HepG2 (cell line): Measurements from ENCODE around the gene GNL2. TPM values are rescaled to one million over a fixed set of nuclear protein-coding genes. Genes with fewer than 3 reads are reported as not detected.

ENCODE experiments used
- ASH2L ChIP-seq: fragments of 300-600, 200-600 bp; sonication (generic); IDR thresholded peaks from 2 replicates; pipeline ENCODE4 v1.7.0; 2017; ENCODE audit warnings: low read depth, mild to moderate bottlenecking, moderate library complexity, mixed read lengths, low read length; ENCODE audit not compliant: insufficient read length
- EEA1 ChIP-seq: sonication (generic); formaldehyde crosslinking; IDR thresholded peaks from 2 replicates; pipeline ENCODE4 v1.5.1; 2020; ENCODE audit warnings: mild to moderate bottlenecking, missing genetic modification reagents, borderline replicate concordance
- FOXO1 ChIP-seq: sonication (generic); formaldehyde crosslinking; IDR thresholded peaks from 2 replicates; pipeline ENCODE4 v1.4.0; 2020; ENCODE audit warnings: missing genetic modification reagents
- MAF1 ChIP-seq: sonication (generic); formaldehyde crosslinking; IDR thresholded peaks from 2 replicates; pipeline ENCODE4 v1.5.0; 2020; ENCODE audit warnings: missing genetic modification reagents, borderline replicate concordance
- RFXANK ChIP-seq: IDR thresholded peaks from 2 replicates; pipeline ENCODE4 v1.6.1; 2016
- TGIF2 ChIP-seq: IDR thresholded peaks from 2 replicates; pipeline ENCODE4 v1.6.1; 2016; ENCODE audit warnings: control low read depth, missing compliant biosample characterization
- ZFY ChIP-seq: sonication (generic); formaldehyde crosslinking; IDR thresholded peaks from 2 replicates; pipeline ENCODE4 v1.4.0; 2020; ENCODE audit warnings: missing genetic modification reagents
- ZMYM4 ChIP-seq: sonication (generic); formaldehyde crosslinking; IDR thresholded peaks from 2 replicates; pipeline ENCODE4 v1.8.1; 2023; ENCODE audit warnings: mild to moderate bottlenecking, missing genetic modification reagents
- ZNF703 ChIP-seq: sonication (generic); formaldehyde crosslinking; IDR thresholded peaks from 2 replicates; pipeline ENCODE4 v1.5.1; 2020; ENCODE audit warnings: missing genetic modification reagents, mild to moderate bottlenecking, moderate library complexity, borderline replicate concordance
- ZNF773 ChIP-seq: sonication (generic); formaldehyde crosslinking; IDR thresholded peaks from 2 replicates; pipeline ENCODE4 v1.4.0; 2020; ENCODE audit warnings: missing genetic modification reagents, borderline replicate concordance
- polyA plus RNA-seq, 8 experiments: library from polyadenylated mRNA; depleted of rRNA in 3 of 8; stranded (reverse) in 7 of 8; unstranded in 1 of 8; fragments of >200 nt; fragmentation: Illumina TruSeq in 4 of 8; extraction: Trizol in 4 of 8; gene quantifications; 2 replicates each; pipeline versions ENCODE4 v1.2.1 to v1.2.3, GENCODE V29; 2011 to 2016; ENCODE audit warnings: low read depth in 4 of 8, missing spikeins in 1 of 8, mixed read lengths in 1 of 8; ENCODE audit not compliant: insufficient read depth in 1 of 8
- total RNA-seq, 5 experiments: library from RNA; depleted of rRNA; stranded (reverse); fragments of >200 nt; fragmentation: Illumina TruSeq; extraction: Trizol; gene quantifications; 2 replicates each; pipeline ENCODE4 v1.2.3, GENCODE V29; 2016; ENCODE audit warnings: low read depth in 1 of 5
- TF ChIP-seq, protein P1 (sequence below): sonication (generic); formaldehyde crosslinking; IDR thresholded peaks from 2 replicates; pipeline ENCODE4 v1.4.0; 2020; ENCODE audit warnings: mild to moderate bottlenecking, missing genetic modification reagents
- TF ChIP-seq, protein P2 (sequence below), 2 experiments: sonication (generic) in 1 of 2; formaldehyde crosslinking in 1 of 2; IDR thresholded peaks; 2 replicates each; pipeline versions ENCODE4 v1.4.0 to v1.6.1; 2016 to 2020; ENCODE audit warnings: borderline replicate concordance in 1 of 2, low read depth in 1 of 2, mild to moderate bottlenecking in 1 of 2, missing genetic modification reagents in 1 of 2
- TF ChIP-seq, protein P3 (sequence below): sonication (generic); formaldehyde crosslinking; IDR thresholded peaks from one replicate; pipeline ENCODE4 v1.5.1; 2020; ENCODE audit warnings: mild to moderate bottlenecking, missing genetic modification reagents; ENCODE audit errors: not compliant biosample characterization

Gene GNL2
- total and polyA plus RNA-seq, 2 of the 13 experiments (the other 11 are each of a cell fraction or from before 2014, with no cell fraction given), result 32.1 to 72.1 TPM

DNA sequence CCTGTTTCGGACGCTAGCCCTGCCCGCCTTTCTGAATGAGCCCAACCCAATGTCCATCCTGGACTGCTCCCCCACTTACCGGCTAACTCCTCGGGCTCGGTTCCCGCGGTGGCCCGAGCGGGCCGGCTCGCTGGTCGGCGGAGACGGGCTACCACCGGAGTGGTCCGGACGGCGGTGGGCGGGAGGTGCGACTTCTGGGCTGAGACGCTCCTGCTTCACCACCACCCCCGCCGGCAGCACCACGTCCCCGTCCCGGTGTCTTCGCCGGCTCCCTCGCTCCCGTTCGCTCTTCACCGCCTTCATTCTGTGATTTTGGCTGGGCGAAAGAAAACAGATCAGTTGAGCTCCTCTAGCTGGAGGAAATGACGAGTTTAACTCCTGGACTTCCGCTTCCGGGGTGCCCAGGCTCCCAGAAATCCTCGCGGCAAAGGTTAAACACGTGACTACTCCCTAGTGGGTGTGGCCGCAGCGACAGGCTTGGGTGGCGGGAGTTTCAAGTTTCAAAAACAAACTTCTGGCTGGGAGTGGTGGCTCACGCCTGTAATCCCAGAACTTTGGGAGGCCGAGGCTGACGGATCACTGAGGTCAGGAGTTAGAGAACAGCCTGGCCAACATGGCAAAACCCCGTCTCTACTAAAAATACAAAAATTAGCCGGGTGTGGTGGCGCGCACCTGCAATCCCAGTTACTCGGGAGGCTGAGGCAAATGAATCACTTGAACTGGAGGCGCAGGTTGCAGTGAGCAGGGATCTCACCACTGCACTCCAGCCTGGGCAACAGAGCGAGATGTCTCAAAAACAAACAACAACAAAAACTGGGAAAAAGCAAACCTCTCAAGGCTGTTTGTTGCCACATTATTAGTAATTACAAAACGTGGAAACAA lies 41.6 kb downstream of the GNL2 start, which contains the start of gene SNIP1 (continued):
- TF ChIP-seq MAF1 (CRISPR knock-in tag), result 0 out of 2 replicates have a peak, but pooled peaks have one; percentile 31
- TF ChIP-seq, protein P1, sequence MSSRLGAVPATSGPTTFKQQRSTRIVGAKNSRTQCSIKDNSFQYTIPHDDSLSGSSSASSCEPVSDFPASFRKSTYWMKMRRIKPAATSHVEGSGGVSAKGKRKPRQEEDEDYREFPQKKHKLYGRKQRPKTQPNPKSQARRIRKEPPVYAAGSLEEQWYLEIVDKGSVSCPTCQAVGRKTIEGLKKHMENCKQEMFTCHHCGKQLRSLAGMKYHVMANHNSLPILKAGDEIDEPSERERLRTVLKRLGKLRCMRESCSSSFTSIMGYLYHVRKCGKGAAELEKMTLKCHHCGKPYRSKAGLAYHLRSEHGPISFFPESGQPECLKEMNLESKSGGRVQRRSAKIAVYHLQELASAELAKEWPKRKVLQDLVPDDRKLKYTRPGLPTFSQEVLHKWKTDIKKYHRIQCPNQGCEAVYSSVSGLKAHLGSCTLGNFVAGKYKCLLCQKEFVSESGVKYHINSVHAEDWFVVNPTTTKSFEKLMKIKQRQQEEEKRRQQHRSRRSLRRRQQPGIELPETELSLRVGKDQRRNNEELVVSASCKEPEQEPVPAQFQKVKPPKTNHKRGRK (CRISPR knock-in tag), result no peak
- TF ChIP-seq ASH2L, result peak; percentile 91
- TF ChIP-seq, protein P2, sequence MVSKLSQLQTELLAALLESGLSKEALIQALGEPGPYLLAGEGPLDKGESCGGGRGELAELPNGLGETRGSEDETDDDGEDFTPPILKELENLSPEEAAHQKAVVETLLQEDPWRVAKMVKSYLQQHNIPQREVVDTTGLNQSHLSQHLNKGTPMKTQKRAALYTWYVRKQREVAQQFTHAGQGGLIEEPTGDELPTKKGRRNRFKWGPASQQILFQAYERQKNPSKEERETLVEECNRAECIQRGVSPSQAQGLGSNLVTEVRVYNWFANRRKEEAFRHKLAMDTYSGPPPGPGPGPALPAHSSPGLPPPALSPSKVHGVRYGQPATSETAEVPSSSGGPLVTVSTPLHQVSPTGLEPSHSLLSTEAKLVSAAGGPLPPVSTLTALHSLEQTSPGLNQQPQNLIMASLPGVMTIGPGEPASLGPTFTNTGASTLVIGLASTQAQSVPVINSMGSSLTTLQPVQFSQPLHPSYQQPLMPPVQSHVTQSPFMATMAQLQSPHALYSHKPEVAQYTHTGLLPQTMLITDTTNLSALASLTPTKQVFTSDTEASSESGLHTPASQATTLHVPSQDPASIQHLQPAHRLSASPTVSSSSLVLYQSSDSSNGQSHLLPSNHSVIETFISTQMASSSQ (IDR thresholded peaks at IDR 0.05; ENCODE audit: low read depth), result no peak
- TF ChIP-seq, protein P2 (CRISPR knock-in tag; IDR thresholded peaks at IDR 0.05; ENCODE audit: borderline replicate concordance), result peak; percentile 50; the same call in 1 of the 2 replicates
- peak; percentile 65; the same call in 1 of the 2 replicates for TF ChIP-seq ZFY (CRISPR knock-in tag)
- TF ChIP-seq EEA1, result peak; percentile 44; the same call in 1 of the 2 replicates
- TF ChIP-seq ZNF703 (CRISPR knock-in tag), result peak; percentile 51; the same call in 1 of the 2 replicates
- TF ChIP-seq ZMYM4, result peak; percentile 83
- peak; percentile 72; the same call in 1 of the 2 replicates for TF ChIP-seq TGIF2 (CRISPR knock-in tag)
- 0 out of 2 replicates have a peak, but pooled peaks have one; percentile 21 for TF ChIP-seq ZNF773 (CRISPR knock-in tag)
- TF ChIP-seq, protein P3, sequence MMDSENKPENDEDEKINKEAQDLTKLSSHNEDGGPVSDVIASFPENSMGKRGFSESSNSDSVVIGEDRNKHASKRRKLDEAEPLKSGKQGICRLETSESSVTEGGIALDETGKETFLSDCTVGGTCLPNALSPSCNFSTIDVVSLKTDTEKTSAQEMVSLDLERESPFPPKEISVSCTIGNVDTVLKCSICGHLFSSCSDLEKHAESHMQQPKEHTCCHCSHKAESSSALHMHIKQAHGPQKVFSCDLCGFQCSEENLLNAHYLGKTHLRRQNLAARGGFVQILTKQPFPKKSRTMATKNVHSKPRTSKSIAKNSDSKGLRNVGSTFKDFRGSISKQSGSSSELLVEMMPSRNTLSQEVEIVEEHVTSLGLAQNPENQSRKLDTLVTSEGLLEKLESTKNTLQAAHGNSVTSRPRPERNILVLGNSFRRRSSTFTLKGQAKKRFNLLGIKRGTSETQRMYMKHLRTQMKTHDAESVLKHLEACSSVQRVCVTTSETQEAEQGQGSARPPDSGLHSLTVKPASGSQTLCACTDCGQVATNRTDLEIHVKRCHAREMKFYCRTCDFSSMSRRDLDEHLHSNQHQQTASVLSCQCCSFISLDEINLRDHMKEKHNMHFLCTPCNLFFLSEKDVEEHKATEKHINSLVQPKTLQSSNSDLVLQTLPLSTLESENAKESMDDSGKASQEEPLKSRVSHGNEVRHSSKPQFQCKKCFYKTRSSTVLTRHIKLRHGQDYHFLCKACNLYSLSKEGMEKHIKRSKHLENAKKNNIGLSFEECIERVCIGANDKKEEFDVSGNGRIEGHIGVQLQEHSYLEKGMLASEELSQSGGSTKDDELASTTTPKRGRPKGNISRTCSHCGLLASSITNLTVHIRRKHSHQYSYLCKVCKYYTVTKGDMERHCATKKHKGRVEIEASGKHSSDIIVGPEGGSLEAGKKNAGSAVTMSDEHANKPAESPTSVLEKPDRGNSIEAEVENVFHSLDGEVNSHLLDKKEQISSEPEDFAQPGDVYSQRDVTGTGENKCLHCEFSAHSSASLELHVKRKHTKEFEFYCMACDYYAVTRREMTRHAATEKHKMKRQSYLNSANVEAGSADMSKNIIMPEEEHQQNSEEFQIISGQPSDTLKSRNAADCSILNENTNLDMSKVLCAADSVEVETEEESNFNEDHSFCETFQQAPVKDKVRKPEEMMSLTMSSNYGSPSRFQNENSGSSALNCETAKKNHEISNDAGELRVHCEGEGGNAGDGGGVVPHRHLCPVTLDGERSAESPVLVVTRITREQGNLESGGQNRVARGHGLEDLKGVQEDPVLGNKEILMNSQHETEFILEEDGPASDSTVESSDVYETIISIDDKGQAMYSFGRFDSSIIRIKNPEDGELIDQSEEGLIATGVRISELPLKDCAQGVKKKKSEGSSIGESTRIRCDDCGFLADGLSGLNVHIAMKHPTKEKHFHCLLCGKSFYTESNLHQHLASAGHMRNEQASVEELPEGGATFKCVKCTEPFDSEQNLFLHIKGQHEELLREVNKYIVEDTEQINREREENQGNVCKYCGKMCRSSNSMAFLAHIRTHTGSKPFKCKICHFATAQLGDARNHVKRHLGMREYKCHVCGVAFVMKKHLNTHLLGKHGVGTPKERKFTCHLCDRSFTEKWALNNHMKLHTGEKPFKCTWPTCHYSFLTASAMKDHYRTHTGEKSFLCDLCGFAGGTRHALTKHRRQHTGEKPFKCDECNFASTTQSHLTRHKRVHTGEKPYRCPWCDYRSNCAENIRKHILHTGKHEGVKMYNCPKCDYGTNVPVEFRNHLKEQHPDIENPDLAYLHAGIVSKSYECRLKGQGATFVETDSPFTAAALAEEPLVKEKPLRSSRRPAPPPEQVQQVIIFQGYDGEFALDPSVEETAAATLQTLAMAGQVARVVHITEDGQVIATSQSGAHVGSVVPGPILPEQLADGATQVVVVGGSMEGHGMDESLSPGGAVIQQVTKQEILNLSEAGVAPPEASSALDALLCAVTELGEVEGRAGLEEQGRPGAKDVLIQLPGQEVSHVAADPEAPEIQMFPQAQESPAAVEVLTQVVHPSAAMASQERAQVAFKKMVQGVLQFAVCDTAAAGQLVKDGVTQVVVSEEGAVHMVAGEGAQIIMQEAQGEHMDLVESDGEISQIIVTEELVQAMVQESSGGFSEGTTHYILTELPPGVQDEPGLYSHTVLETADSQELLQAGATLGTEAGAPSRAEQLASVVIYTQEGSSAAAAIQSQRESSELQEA (CRISPR knock-in tag), result peak; percentile 88
- TF ChIP-seq RFXANK (CRISPR knock-in tag), result peak; percentile 30; the same call in 1 of the 2 replicates
- TF ChIP-seq FOXO1, result no peak
